Liver (tissue), 9 donors: ENCODE measurements around the gene PREB. TPM values are rescaled to one million over a fixed set of nuclear protein-coding genes. Genes with fewer than 3 reads are reported as not detected.

Source experiments
- DNase-seq: peaks from one replicate; pipeline ENCODE4 v3.0.0-alpha.2; 2017; ENCODE audit warnings: low spot score
- H3K27ac ChIP-seq, 2 donors: one replicate each; pipeline ENCODE4 v1.7.0; 2013; ENCODE audit warnings: inconsistent platforms in 2 of 2, low read length in 2 of 2, control low read depth in 1 of 2, low read depth in 1 of 2, mild to moderate bottlenecking in 1 of 2
- H3K27me3 ChIP-seq, 4 donors: one replicate each; pipeline versions ENCODE4 v1.6.1 to v1.7.0; 2013; ENCODE audit warnings: low read length in 3 of 4, inconsistent platforms in 1 of 4, mild to moderate bottlenecking in 1 of 4, moderate library complexity in 1 of 4; ENCODE audit not compliant: control insufficient read depth in 4 of 4, insufficient read depth in 4 of 4
- H3K36me3 ChIP-seq, 4 donors: one replicate each; pipeline versions ENCODE4 v1.6.1 to v1.7.0; 2013; ENCODE audit warnings: low read length in 3 of 4, mild to moderate bottlenecking in 3 of 4, low read depth in 1 of 4, moderate library complexity in 1 of 4; ENCODE audit not compliant: control insufficient read depth in 4 of 4, insufficient read depth in 3 of 4
- H3K4me1 ChIP-seq, 4 donors: one replicate each; pipeline versions ENCODE4 v1.6.1 to v1.7.0; 2013; ENCODE audit warnings: low read length in 3 of 4, mild to moderate bottlenecking in 3 of 4, moderate library complexity in 1 of 4; ENCODE audit not compliant: control insufficient read depth in 4 of 4, insufficient read depth in 4 of 4
- H3K4me3 ChIP-seq, 3 donors: one replicate each; pipeline versions ENCODE4 v1.6.1 to v1.7.0; 2013; ENCODE audit warnings: low read length in 3 of 3, control low read depth in 1 of 3, low read depth in 1 of 3, mild to moderate bottlenecking in 1 of 3
- H3K9ac ChIP-seq, 2 donors: one replicate each; pipeline ENCODE4 v1.7.0; 2013; ENCODE audit warnings: low read length in 2 of 2, mild to moderate bottlenecking in 2 of 2, moderate library complexity in 2 of 2, control low read depth in 1 of 2, low read depth in 1 of 2
- H3K9me3 ChIP-seq, 4 donors: one replicate each; pipeline versions ENCODE4 v1.6.1 to v1.7.0; 2013; ENCODE audit warnings: low read length in 3 of 4; ENCODE audit not compliant: control insufficient read depth in 4 of 4
- FOXA1 ChIP-seq: IDR thresholded peaks from 2 replicates; pipeline ENCODE4 v1.6.1; 2016; ENCODE audit warnings: antibody characterized with exemption
- FOXA2 ChIP-seq: IDR thresholded peaks from 2 replicates; pipeline ENCODE4 v1.6.1; 2016; ENCODE audit warnings: antibody characterized with exemption
- GABPA ChIP-seq, 2 donors: IDR thresholded peaks in 1 of 2; conservative IDR thresholded peaks in 1 of 2; 2 replicates each; pipeline ENCODE4 v1.6.1; 2016; ENCODE audit warnings: antibody characterized with exemption in 2 of 2, mild to moderate bottlenecking in 1 of 2, moderate library complexity in 1 of 2
- NR2F2 ChIP-seq: IDR thresholded peaks from 2 replicates; pipeline ENCODE4 v1.6.1; 2016; ENCODE audit warnings: antibody characterized with exemption
- RXRA ChIP-seq, 2 donors: IDR thresholded peaks; 2 replicates each; pipeline ENCODE4 v1.6.1; 2017 to 2018; ENCODE audit warnings: antibody characterized with exemption in 2 of 2, mild to moderate bottlenecking in 1 of 2
- TAF1 ChIP-seq: conservative IDR thresholded peaks from 2 replicates; pipeline ENCODE4 v1.6.1; 2016; ENCODE audit warnings: antibody characterized with exemption, mild to moderate bottlenecking
- WGBS: extraction: QIAGEN DNeasy Blood & Tissue Kit; methylation state at CpG from one replicate; pipeline ENCODE4 v1.1.7; 2013; 5-methylcytosine and 5-hydroxymethylcytosine counted together
- polyA plus RNA-seq, 2 donors: library from polyadenylated mRNA; stranded (reverse) in 1 of 2; unstranded in 1 of 2; fragments of 200-250 nt in 1 of 2; fragments of >200 nt in 1 of 2; fragmentation: Nextera tagmentation in 1 of 2; extraction: Ambion mirVana in 1 of 2; gene quantifications; one replicate each; pipeline versions ENCODE4 v1.2.1 to v1.2.3, GENCODE V29; 2013 to 2015
- total RNA-seq, 2 donors: library from RNA; depleted of rRNA; stranded (reverse); fragments of >200 nt; gene quantifications; one replicate each; pipeline ENCODE4 v1.2.3, GENCODE V29; 2014
- TF ChIP-seq, protein P1 (sequence below): IDR thresholded peaks from 2 replicates; pipeline ENCODE4 v1.6.1; 2016; ENCODE audit warnings: antibody characterized with exemption
- donor health status: healthy.
- donor health status: healthy.
- donor health status: healthy.
- donor health status: healthy.
- donor health status: healthy.

Gene PREB
- total and polyA plus RNA-seq, 4 donors, result 21.5 to 98.4 (median 60.9) TPM

DNA sequence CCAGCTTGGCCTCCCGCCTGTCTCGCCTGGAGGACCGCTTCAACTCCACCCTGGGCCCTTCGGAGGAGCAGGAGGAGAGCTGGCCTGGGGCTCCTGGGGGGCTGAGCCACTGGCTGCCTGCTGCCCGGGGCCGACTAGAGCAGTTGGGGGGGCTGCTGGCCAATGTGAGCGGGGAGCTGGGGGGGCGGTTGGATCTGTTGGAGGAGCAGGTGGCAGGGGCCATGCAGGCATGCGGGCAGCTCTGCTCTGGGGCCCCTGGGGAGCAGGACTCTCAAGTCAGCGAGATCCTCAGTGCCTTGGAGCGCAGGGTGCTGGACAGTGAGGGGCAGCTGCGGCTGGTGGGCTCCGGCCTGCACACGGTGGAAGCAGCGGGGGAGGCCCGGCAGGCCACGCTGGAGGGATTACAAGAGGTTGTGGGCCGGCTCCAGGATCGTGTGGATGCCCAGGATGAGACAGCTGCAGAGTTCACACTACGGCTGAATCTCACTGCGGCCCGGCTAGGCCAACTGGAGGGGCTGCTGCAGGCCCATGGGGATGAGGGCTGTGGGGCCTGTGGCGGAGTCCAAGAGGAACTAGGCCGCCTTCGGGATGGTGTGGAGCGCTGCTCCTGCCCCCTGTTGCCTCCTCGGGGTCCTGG lies 51.5 kb downstream of the PREB start:
- Histone ChIP-seq H3K27ac (no peak overlapping the region), H3K4me3 (no peak overlapping the region), H3K27me3 (no peaks in the 10 kb centered on the region), H3K4me1 (peaks cover 9 to 59% (median 25%) of the 10 kb centered on the region in 4 donors), H3K36me3 (no peaks in the 10 kb centered on the region), H3K9ac (no peak overlapping the region), H3K9me3 (no peaks in the 10 kb centered on the region)
- TF ChIP-seq NR2F2 (no peak), FOXA1 (no peak), GABPA (IDR thresholded peaks at IDR 0.05 in 1 of 2, conservative IDR thresholded peaks at IDR 0.05 in 1 of 2) (no peak)
- TF ChIP-seq, protein P1, sequence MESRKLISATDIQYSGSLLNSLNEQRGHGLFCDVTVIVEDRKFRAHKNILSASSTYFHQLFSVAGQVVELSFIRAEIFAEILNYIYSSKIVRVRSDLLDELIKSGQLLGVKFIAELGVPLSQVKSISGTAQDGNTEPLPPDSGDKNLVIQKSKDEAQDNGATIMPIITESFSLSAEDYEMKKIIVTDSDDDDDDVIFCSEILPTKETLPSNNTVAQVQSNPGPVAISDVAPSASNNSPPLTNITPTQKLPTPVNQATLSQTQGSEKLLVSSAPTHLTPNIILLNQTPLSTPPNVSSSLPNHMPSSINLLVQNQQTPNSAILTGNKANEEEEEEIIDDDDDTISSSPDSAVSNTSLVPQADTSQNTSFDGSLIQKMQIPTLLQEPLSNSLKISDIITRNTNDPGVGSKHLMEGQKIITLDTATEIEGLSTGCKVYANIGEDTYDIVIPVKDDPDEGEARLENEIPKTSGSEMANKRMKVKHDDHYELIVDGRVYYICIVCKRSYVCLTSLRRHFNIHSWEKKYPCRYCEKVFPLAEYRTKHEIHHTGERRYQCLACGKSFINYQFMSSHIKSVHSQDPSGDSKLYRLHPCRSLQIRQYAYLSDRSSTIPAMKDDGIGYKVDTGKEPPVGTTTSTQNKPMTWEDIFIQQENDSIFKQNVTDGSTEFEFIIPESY, result no peak
- DNase-seq, result no peak
- 91% methylated on average over 27 of the region's 27 CpGs for WGBS

DNA sequence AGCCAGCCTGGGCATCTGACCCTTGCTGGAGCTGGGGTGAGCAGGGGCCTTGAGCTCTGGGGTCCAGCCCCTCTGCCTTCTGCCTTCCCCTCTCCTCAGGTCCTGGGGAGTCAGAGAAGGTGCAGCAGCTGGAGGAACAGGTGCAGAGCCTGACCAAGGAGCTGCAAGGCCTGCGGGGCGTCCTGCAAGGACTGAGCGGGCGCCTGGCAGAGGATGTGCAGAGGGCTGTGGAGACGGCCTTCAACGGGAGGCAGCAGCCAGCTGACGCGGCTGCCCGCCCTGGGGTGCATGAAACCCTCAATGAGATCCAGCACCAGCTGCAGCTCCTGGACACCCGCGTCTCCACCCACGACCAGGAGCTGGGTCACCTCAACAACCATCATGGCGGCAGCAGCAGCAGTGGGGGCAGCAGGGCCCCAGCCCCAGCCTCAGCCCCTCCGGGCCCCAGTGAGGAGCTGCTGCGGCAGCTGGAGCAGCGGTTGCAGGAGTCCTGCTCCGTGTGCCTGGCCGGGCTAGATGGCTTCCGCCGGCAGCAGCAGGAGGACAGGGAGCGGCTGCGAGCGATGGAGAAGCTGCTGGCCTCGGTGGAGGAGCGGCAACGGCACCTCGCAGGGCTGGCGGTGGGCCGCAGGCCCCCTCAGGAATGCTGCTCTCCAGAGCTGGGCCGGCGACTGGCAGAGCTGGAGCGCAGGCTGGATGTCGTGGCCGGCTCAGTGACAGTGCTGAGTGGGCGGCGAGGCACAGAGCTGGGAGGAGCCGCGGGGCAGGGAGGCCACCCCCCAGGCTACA lies 52.3 kb downstream of the PREB start:
- Histone ChIP-seq H3K4me3 (no peak overlapping the region), H3K4me1 (peaks cover 9 to 53% (median 25%) of the 10 kb centered on the region in 4 donors), H3K27me3 (no peaks in the 10 kb centered on the region), H3K9ac (no peak overlapping the region), H3K9me3 (no peaks in the 10 kb centered on the region), H3K27ac (peak overlapping the region; percentile 72 to 80), H3K36me3 (no peaks in the 10 kb centered on the region)
- 92% methylated on average over 38 of the region's 38 CpGs for WGBS
- TF ChIP-seq TAF1, result no peak
- no peak for TF ChIP-seq FOXA2
- TF ChIP-seq, protein P1, result no peak
- TF ChIP-seq RXRA (IDR thresholded peaks at IDR 0.05), result no peak
- no peak for DNase-seq

Other genes starting within 250 kb of the PREB start
- 1 to 10 TPM; 1.0 to 8.1 TPM for gene MAPRE3, start 164.0 kb downstream of the PREB start, total RNA-seq
- gene MAPRE3, start 164.0 kb downstream of the PREB start, polyA plus RNA-seq, result 10 to 100 TPM; 11.5 to 15.8 TPM
- gene TMEM214, start 101.7 kb downstream of the PREB start, total RNA-seq, result 10 to 100 TPM; 17.1 to 48.4 TPM
- 10 to 100 TPM; 28.3 to 53.4 TPM for gene TMEM214, start 101.7 kb downstream of the PREB start, polyA plus RNA-seq
- 1 to 10 TPM; 4.7 to 9.0 TPM for gene AGBL5, start 83.0 kb downstream of the PREB start, total RNA-seq
- gene AGBL5, start 83.0 kb downstream of the PREB start, polyA plus RNA-seq, result 1 to 10 TPM; 3.2 to 5.0 TPM
- 100 to 1,000 TPM in 1 of 2 donors, 10 to 100 TPM in 1; 94.8 to 186 TPM for gene OST4, start 63.0 kb downstream of the PREB start, total RNA-seq
- gene OST4, start 63.0 kb downstream of the PREB start, polyA plus RNA-seq, result 100 to 1,000 TPM; 227 to 377 TPM
- gene EMILIN1, start 56.0 kb downstream of the PREB start, total RNA-seq, result 10 to 100 TPM; 24.8 to 26.1 TPM
- 10 to 100 TPM in 1 of 2 donors, 1 to 10 TPM in 1; 3.4 to 23.1 TPM for gene EMILIN1, start 56.0 kb downstream of the PREB start, polyA plus RNA-seq
- 100 to 1,000 TPM in 1 of 2 donors, 10 to 100 TPM in 1; 26.1 to 152 TPM for gene KHK, start 47.9 kb downstream of the PREB start, total RNA-seq
- 100 to 1,000 TPM; 223 to 462 TPM for gene KHK, start 47.9 kb downstream of the PREB start, polyA plus RNA-seq
- 10 to 100 TPM in 1 of 2 donors, under 1 TPM in 1; 0.98 to 10.3 TPM for gene CGREF1, start 15.5 kb downstream of the PREB start, total RNA-seq
- 10 to 100 TPM; 13.0 to 16.1 TPM for gene CGREF1, start 15.5 kb downstream of the PREB start, polyA plus RNA-seq
- gene ABHD1, start 10.8 kb downstream of the PREB start, total RNA-seq, result under 1 TPM; 0.09 to 0.67 TPM
- 1 to 10 TPM in 1 of 2 donors, under 1 TPM in 1; 0.54 to 2.0 TPM for gene ABHD1, start 10.8 kb downstream of the PREB start, polyA plus RNA-seq
- not detected for gene PRR30, start 4.8 kb upstream of the PREB start, total RNA-seq
- not detected for gene PRR30, start 4.8 kb upstream of the PREB start, polyA plus RNA-seq
- gene TCF23, start 14.4 kb upstream of the PREB start, total RNA-seq, result under 1 TPM; under 0.01 to 0.05 TPM
- gene TCF23, start 14.4 kb upstream of the PREB start, polyA plus RNA-seq, result under 1 TPM in 1 of 2 donors, not detected in 1; 0.02 TPM
- 10 to 100 TPM; 44.9 to 48.6 TPM for gene ATRAID, start 77.4 kb upstream of the PREB start, total RNA-seq
- gene ATRAID, start 77.4 kb upstream of the PREB start, polyA plus RNA-seq, result 10 to 100 TPM; 49.3 to 77.5 TPM
- 100 to 1,000 TPM in 1 of 2 donors, 10 to 100 TPM in 1; 12.5 to 100 TPM for gene SLC5A6, start 77.6 kb upstream of the PREB start, total RNA-seq
- 100 to 1,000 TPM in 1 of 2 donors, 10 to 100 TPM in 1; 46.0 to 217 TPM for gene SLC5A6, start 77.6 kb upstream of the PREB start, polyA plus RNA-seq
- 10 to 100 TPM; 18.7 to 23.2 TPM for gene CAD, start 82.7 kb upstream of the PREB start, total RNA-seq
- gene CAD, start 82.7 kb upstream of the PREB start, polyA plus RNA-seq, result 1 to 10 TPM; 6.3 to 8.4 TPM
- not detected for gene SLC30A3, start 128.4 kb upstream of the PREB start, total RNA-seq
- under 1 TPM in 1 of 2 donors, not detected in 1; 0.20 TPM for gene SLC30A3, start 128.4 kb upstream of the PREB start, polyA plus RNA-seq
- gene DNAJC5G, start 140.8 kb upstream of the PREB start, total RNA-seq, result not detected
- not detected for gene DNAJC5G, start 140.8 kb upstream of the PREB start, polyA plus RNA-seq
- gene TRIM54, start 147.8 kb upstream of the PREB start, total RNA-seq, result not detected
- under 1 TPM in 1 of 2 donors, not detected in 1; 0.03 TPM for gene TRIM54, start 147.8 kb upstream of the PREB start, polyA plus RNA-seq
- under 1 TPM in 1 of 2 donors, not detected in 1; 0.25 TPM for gene UCN, start 173.8 kb upstream of the PREB start, total RNA-seq
- under 1 TPM; 0.42 to 0.83 TPM for gene UCN, start 173.8 kb upstream of the PREB start, polyA plus RNA-seq
- gene MPV17, start 188.5 kb upstream of the PREB start, total RNA-seq, result 10 to 100 TPM; 13.9 to 29.6 TPM
- 10 to 100 TPM; 17.7 to 26.0 TPM for gene MPV17, start 188.5 kb upstream of the PREB start, polyA plus RNA-seq
- 10 to 100 TPM; 16.4 to 20.6 TPM for gene GTF3C2, start 222.1 kb upstream of the PREB start, total RNA-seq
- gene GTF3C2, start 222.1 kb upstream of the PREB start, polyA plus RNA-seq, result 10 to 100 TPM in 1 of 2 donors, 1 to 10 TPM in 1; 9.7 to 13.0 TPM
- 10 to 100 TPM; 10.5 to 18.9 TPM for gene EIF2B4, start 235.7 kb upstream of the PREB start, total RNA-seq
- 10 to 100 TPM; 22.6 to 25.8 TPM for gene EIF2B4, start 235.7 kb upstream of the PREB start, polyA plus RNA-seq
- 10 to 100 TPM; 53.7 to 65.3 TPM for gene SNX17, start 236.0 kb upstream of the PREB start, total RNA-seq
- gene SNX17, start 236.0 kb upstream of the PREB start, polyA plus RNA-seq, result 10 to 100 TPM; 57.7 to 60.5 TPM
- 1 to 10 TPM; 7.9 to 9.3 TPM for gene ZNF513, start 246.1 kb upstream of the PREB start, total RNA-seq
- gene ZNF513, start 246.1 kb upstream of the PREB start, polyA plus RNA-seq, result 10 to 100 TPM in 1 of 2 donors, 1 to 10 TPM in 1; 2.9 to 11.2 TPM